Skin of body (tissue), 2 donors: ENCODE measurements around the gene PSMD9. TPM values are rescaled to one million over a fixed set of nuclear protein-coding genes. Genes with fewer than 3 reads are reported as not detected.
"Not testable (repeated sequence)": the region's sequence is repeated elsewhere in the genome, so short reads cannot be mapped to it uniquely, and the experiment has no call there.

Source experiments
- DNase-seq: peaks from one replicate; lab custom pipeline; 2025; lab: John Stamatoyannopoulos, UW
- total RNA-seq: library from RNA; depleted of rRNA; stranded (reverse); fragments of >200 nt; gene quantifications from one replicate; pipeline ENCODE4 v1.2.3, GENCODE V29; 2014

PSMD9 gene, protein sequence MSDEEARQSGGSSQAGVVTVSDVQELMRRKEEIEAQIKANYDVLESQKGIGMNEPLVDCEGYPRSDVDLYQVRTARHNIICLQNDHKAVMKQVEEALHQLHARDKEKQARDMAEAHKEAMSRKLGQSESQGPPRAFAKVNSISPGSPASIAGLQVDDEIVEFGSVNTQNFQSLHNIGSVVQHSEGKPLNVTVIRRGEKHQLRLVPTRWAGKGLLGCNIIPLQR
- 34.2 TPM for total RNA-seq

- DNase-seq = peak; percentile 97
Observed at GRCh38 chr12:121888478-121889273, at the start of gene PSMD9. Gene PSMD9 (plus strand): TSS chr12:121888790. CDS start chr12:121888857, 67 bp downstream.

- peak; percentile 92 for DNase-seq
Observed at GRCh38 chr12:121839106-121839992, 49.2 kb upstream of the PSMD9 start.

- peak; percentile 9 for DNase-seq
Observed at GRCh38 chr12:121839993-121840761, 48.4 kb upstream of the PSMD9 start.

GRCh38 chr12:121843236-121843982 is 45.2 kb upstream of the PSMD9 start:
- DNase-seq = no peak

GRCh38 chr12:121845701-121846100 is 42.9 kb upstream of the PSMD9 start:
- no peak for DNase-seq

GRCh38 chr12:121849211-121849610 is 39.4 kb upstream of the PSMD9 start:
- no peak for DNase-seq

DNA sequence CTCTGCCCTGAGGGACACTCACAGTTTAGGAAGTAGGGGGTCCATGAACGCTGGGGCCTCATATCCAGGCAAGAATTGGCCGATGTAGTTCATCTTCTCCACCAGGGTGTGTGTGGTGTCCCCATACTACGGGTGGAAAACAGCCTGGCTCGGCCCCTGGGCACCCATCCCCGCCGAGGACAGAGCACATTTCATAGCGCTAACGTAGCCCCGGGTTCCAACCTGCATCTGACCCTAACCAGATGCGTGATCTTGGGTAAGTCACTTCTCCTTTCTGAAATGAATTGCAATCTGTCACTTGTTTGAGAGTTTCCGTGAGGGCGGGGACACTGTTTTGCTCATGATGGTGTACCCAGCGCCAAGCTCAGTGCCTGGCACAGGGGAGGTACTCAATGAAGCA is 38.9 kb upstream of the PSMD9 start:
- DNase-seq = no peak

DNA sequence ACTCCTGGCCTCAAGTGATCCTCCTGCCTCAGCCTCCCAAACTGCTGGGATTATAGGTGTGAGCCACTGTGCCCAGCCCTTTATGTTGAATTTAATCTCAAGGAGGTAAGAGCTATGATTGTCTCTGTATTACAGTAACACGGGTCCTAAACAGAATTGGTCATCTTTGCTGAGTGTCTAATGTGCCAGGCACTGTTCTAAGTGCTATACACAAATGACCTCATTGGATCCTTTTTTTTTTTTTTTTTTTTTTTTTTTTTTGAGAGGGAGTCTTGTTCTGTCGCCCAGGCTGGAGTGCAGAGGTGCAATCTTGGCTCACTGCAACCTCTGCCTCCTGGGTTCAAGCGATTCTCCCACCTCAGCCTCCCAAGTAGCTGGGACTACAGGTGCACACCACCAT is 36.2 kb upstream of the PSMD9 start:
- DNase-seq = not testable (repeated sequence)

DNA sequence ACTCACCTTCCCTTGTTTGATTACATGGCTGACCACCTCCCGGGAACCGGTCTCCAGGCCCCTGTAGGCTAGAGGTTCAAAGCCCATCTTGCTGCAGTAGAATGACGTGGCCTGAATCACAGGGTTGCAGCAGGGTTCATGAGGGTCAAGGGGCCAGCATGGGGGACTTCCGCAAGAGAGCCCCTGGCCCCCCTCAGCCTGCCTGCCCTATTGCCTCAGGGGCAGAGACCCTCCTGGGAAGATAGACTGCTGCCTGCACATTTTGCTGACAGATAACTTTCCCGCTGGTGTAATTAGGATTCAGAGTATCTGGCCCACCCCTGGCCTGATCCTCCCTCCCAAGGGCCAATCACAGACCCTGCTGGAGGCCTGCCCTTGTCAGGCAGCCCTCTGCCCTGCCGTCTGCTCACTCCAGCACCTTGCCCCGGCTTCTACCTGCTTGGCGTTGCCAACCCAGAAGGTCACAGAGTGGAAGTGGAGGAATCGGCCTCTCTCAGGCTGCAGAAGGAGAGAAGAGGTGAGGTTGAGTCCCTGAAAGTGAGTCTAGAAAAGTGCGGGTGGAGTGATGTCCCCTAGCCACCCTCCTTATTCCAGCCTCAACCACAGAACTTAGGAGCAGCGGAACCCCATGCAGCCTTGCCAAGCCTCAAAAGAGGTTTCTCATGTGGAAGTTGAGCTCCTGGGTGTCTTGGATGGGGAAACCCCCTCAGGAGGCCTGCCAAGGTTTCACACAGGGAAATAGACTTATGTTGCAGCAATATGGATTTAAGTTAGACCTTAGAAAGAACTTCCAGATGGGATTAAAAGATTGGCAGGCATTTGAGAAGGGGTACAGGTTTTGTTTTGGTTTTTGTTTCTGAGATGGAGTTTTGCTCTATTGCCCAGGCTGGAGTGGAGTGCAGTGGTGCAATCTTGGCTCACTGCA is 31.0 kb upstream of the PSMD9 start:
- DNase-seq = no peak

DNA sequence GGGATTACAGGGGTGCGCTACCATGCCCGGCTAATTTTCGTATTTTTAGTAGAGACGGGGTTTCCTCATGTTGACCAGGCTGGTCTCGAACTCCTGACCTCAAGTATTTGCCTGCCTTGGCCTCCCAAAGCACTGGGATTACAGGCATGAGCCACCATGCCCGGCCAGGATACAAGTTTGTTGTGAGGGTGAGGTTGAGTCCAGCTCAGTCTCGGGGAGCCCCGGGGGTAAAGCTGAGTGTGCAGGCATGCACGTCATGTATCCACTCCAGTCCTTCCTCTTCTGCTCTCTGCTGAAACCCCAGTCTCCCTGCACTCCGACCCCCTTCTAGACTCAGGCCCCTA is 30.3 kb upstream of the PSMD9 start:
- no peak for DNase-seq

- DNase-seq = no peak
Observed at GRCh38 chr12:121858662-121859572, 29.7 kb upstream of the PSMD9 start, which contains the start of gene HPD. Gene HPD (minus strand): TSS chr12:121858859. CDS start chr12:121858823, 36 bp downstream.

- no peak for DNase-seq
Observed at GRCh38 chr12:121860257-121860656, 28.3 kb upstream of the PSMD9 start.

GRCh38 chr12:121860699-121861098 is 27.9 kb upstream of the PSMD9 start:
- not testable (repeated sequence) for DNase-seq

DNA sequence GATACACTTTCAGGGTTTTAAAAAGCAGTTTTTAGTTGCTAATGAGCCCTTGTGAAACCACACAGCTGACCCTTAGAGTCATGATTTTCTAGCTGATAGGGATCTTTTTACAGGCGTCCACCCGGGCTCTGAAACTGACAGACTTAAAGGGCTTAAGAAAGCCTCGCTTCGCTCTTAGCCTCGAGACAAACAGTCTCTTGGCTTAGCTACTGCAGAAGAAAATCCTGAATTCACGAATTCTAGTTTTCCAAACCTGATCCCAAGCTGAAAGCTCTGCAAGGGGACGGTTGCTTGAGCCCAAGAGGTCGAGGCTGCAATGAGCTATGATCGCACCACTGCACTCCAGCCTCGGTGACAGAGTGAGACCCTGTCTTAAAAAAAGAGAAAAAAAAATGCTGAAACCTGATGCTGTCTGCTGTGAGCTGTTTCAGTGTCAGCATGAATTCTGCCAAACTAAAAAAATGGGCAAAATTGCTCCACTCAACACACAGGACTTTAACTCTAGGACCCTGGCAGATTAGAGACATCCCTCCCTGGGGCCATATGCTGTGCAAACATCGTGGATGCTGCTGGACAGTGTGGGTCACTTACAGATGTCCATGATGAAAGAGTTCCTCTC is 26.8 kb upstream of the PSMD9 start:
- DNase-seq = no peak

GRCh38 chr12:121866331-121866730 is 22.3 kb upstream of the PSMD9 start:
- DNase-seq = peak; percentile 38

DNA sequence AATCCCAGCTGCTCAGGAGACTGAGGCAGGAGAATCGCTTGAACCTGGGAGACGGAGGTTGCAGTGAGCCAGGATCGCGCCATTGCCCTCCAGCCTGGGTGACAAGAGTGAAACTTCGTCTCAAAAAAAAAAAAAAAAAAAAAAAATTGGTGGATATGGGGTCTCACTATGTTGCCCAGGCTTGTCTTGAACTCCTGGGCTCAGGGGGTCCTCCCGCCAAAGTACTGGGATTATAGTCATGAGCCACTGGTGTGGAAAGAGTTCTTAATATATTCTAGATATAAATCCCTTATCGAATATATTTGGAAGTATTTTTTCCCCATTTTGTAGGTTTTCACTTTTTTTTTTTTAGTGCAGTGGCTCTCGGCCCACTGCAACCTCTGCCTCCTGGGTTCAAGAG is 19.4 kb upstream of the PSMD9 start:
- DNase-seq = not testable (repeated sequence)

DNA sequence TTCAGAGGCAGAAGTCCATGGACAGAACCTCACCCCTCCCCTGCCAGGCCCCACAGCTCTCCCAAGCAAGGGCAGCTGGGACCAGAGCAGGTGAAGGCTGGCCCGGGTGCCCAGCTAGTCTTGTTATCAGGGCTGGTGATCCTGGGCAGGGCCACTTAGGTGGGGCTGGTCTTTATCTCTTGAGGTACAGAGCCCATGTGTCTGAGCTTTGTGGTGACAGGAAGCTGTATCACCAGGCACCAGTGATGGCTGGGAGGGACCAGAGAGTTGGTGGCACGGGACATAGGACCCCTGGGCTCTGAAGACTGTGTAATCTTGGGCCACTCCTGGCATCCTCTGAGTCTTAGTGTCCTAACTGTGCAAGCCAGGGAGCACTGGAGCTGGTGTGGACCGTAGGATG is 17.1 kb upstream of the PSMD9 start:
- no peak for DNase-seq
